GM18870 (cell line): Measurements from ENCODE around the gene RABGEF1.
"Not testable (repeated sequence)": the region's sequence is repeated elsewhere in the genome, so short reads cannot be mapped to it uniquely, and the experiment has no call there.

ENCODE experiments used
- ATAC-seq: cut with Tn5 transposase; IDR thresholded peaks from one replicate; pipeline ENCODE4 v1.9.1; 2021; ENCODE audit warnings: moderate library complexity; ENCODE audit not compliant: unreplicated experiment

RABGEF1 gene

DNA sequence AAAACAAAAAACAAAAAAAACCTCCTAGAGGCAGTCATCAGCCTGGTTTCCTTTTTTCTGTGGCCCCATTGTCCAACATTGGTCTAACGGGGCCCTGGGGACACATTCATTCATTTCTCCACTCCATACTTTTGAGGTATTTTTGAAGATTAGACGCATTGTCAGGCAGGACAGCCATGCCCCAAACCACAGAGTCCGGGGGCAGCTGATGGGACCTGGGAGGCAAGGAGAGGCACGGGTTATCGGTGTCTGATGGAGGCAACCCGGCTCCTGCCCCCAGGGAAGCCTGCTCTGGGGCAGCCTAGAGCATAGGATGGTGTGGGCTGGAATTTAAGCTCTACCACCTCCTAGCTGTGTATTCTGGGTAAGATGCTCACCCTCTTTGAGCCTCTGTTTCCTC, 6.5 kb upstream of the RABGEF1 start:
- no peak for ATAC-seq

DNA sequence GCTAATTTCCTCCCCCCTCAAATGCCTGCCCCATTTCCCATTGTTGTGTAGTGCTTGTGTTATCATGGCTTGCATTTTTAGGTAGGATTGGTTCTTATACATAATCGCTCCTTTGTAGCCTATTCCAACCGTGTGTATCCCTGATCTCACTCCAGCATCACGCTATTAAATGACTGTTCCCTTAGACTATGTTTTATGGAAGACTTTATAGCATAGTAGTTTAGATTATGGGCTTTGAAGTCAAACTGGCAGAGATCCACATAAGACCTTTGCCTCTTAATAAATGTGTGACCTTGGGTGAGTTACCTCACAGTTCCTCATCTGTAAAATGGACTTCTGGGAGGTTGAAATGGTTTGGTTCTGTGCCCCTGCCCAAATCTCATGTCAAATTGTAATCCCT, 5.4 kb upstream of the RABGEF1 start:
- no peak for ATAC-seq

DNA sequence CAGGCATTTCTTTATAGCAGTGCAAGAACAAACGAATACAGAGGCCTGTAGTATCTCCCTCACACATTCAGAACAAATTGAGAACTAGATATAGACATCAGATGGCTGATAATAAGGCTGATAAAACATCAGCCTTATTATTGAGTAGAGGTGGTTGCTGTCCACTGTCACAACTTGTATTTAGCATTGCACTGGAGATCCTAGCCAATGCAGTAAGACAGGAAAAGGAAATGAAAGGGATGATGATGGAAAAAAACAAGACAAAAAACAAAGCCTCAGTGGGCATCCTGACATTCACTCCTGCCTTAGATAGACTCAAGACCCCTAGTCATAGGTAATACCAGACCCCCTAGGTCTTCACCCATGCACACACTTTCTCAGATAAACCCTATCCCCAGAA, 4.7 kb upstream of the RABGEF1 start:
- no peak for ATAC-seq

DNA sequence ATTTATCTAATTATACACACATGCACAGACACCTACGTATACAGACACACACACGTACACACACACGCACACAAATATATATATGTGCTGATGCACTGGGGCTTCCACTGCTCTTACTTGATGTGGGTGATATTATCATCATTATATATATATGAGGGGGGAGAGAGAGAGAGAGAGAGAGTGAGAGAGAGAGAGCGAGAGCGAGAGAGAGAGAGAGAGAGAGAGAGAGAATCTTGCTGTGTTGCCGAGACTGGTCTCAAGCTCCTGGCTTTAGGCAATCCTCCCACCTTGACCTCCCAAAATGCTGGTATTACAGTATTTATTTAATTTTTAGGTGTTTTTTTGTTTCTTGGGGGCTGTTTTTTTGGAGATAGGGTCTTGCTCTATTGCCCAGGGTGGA, 3.6 kb upstream of the RABGEF1 start:
- ATAC-seq, result no peak

DNA sequence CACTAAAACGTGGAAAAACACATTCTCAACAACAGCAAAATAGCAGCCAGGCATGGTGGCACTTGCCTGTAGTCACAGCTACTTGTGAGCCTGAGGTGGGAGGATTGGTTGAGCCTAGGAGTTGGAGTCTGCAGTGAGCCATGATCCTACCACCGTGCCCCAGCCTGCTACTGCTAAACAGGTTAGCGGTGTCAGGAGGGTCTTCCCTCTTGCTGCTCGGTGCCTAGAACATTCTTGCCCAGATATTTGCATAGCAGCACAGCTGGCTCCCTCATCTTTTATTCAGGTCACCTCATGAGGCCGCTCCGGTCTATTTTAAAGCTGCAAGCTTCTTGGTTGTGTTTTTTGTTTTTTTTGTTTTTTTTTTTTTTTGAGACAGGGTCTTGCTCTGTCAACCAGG, 2.9 kb upstream of the RABGEF1 start:
- ATAC-seq, result no peak

DNA sequence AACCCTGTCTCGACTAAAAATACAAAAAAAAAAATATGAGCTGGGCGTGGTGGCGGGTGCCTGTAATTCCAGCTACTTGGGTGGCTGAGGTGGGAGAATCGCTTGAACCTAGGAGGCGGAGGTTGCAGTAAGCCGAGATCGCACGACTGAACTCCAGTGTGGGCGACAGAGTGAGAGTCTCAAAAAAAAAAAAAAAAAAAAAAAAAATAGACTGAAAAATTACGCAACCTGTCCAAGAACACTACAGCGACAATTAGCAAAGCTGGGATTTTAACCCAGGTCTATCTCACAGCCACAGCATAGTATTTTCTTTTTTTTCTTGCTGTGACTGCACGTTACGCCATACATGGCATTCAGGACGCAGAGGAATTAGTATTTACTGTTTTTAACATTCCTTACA, 1.1 kb upstream of the RABGEF1 start:
- no peak for ATAC-seq

DNA sequence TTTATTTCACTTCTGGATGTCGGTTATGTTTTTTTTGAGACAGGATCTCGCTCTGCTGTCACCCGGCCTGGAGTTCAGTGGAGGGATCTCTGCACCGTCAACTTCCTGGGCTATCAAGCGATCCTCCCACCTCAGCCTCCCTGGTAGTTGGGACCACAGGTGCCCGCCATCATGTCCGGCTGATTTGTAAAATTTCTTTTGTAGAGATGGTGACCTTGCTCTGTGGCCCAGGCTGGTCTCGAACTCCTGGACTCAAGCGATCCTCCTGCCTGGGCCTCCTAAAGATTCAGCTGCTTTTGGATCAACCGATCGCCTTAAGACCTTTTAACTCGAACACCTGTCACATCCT, 606 bp upstream of the RABGEF1 start:
- peak; percentile 6 for ATAC-seq

DNA sequence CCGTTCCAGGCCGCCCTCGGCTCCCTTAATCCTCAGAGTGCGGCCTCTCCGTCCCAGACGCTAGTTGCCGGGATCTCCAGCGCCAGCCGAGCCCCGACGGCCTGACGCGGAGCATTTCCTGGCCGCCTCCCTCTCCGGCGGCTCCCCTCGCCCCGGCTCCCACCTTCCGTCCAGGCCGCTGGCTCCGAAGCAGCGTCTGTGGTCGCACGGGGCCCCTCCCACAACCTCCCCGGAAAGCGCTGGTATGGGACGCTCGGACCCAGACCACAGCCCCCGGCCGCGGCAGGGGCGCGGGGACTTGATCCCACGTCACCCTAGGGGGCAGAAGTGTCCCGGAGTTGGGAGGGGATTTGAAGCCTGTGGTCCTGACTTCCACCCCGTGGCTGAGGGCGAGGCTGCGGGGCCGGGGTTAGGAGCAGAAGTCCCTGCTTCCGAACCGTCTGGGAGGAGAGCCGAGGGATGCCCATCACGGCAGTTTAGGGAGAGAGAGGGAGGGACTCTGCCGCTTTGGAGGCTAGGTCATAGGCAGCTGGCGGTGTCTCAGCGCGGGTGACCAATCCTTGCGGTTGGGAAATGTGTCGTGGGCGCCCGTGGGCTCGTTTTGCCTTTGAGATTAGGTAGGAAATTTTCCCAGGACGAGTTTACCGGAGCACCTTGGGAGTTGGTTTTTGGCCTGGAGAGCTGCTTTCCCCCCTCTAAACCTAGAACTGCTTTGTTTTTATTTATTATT, 612 bp downstream of the RABGEF1 start:
- ATAC-seq, result peak; percentile 22

DNA sequence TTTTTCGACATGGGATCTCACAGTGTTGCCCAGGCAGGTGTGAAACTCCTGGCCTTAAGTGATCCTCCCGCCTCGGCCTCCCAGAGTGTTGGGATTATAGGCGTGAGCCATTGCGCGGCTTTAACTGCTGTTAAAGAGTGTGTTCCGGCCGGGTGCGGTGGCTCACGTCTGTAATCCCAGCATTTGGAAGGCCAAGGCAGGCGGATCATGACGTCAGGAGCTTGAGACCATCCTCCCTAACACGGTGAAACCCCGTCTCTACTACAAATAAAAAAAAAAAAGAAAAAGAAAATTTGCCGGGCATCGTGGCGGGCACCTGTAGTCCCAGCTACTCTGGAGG, 1.1 kb downstream of the RABGEF1 start:
- ATAC-seq, result no peak

DNA sequence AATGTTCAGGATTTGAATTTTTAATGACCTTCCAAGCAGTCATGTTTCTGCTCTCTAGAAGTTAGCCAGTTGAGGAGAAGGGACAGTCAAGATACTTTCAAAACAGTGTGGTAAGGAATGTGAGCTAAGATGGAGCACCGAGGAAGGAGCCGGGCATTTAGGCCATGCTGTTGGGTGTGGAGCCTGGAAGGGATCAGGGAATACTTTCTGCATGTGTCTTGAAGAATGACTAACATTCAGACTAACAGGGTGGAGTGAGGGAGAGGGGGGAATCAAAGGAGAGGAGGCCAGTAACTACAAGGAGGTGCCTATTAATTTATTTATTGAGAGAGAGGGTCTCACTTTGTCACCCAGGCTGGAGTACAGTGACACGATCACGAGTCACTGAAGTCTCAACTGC, 1.8 kb downstream of the RABGEF1 start:
- not testable (repeated sequence) for ATAC-seq

DNA sequence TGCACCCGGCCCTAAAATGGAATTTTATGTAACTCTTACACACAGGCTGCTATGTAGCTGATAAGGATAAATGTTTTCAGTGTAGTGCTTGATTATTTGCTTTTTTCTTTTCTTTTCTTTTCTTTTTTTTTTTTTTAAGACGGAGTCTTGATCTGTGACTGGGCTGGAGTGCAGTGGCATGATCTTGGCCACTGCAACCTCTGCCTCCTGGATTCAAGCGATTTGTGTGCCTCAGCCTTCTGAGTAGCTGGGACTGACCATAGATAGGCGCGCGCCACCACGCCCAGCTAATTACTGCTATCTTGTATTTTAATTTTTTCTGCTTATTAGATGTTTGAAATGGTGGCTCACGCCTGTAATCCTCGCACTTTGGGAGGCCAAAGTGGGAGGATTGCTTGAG, 3.4 kb downstream of the RABGEF1 start:
- ATAC-seq, result no peak

DNA sequence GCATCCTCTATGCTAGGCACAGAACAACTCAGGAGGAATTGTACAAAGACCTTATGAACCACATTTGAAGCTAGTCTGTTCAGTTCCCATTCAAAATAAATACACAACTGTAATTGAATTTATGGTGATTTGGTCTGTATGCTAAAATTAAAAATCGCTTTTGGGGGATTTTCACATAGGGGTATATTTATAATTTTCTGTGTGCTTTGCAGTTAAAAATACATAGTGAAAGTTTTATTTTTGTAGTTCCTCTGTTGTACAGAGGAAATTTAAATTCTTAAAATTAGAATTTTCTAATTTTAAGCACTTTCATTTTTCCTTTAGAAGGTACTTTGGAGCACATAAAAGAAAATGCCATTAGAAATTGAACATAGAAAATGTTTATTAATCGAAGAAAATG, 6.9 kb downstream of the RABGEF1 start:
- ATAC-seq, result no peak

DNA sequence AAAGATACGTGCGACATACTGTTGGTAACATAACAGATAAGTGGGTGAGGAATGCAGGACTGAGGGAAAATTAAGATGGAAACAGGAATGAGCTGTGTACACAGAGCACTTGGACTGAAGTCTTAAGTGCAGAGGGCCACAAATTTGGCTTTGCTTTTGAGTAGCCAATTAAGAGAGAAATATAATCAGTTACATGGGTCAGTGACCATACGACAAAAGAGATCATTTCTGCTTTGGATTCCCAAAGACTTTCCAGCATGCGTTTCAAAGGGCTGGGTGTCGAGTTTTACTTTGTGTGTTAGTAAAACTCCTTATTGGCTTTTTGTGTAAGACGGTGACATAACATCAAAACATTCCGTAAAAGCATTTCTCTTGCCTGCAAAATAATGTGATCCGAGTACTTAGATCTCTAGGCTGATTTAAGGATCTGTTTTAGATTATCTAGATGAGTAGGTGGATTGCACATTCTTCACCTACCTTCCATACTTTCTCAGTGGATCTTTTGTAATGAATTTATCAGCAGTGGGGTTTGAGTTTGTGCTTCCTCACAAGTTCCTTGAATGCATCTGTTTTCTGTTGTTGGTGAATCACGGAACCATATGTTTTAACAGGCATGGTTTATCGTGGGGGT, 7.5 kb downstream of the RABGEF1 start:
- no peak for ATAC-seq

DNA sequence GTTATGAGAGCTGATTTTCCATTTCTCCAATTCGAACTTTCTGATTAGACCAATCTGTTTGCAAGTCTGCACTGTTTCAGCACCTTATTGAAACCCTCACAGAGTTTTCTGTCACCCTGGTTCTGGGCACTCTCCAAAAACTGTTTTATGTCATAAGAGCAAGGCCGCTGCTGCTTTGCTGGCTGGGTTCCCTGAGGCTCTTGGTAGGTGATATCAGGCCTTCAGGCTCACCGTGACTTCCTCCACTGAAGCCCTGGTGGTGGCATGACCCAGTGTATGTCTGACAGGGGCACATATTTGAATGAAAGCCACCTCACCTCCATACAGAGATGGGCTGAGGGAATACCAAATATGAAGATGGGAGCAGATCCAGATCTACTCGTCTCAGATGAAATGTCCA, 8.3 kb downstream of the RABGEF1 start:
- ATAC-seq, result no peak

DNA sequence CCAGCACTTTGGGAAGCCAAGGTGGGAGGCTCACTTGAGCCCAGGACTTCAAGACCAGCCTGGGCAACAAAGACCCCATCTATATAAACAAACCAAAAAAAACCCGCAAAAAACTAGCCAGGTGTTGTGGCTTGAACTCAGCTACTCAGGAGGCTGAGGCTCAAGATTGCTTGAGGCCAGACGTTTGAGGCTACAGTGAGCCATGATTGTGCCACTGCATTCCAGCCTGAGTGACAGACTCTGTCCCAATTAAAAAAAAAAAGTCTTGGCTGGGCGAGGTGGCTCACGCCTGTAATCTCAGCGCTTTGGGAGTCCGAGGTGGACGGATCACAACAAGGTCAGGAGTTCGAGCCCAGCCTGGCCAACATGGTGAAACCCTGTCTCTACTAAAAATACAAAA, 11.4 kb downstream of the RABGEF1 start:
- no peak for ATAC-seq

DNA sequence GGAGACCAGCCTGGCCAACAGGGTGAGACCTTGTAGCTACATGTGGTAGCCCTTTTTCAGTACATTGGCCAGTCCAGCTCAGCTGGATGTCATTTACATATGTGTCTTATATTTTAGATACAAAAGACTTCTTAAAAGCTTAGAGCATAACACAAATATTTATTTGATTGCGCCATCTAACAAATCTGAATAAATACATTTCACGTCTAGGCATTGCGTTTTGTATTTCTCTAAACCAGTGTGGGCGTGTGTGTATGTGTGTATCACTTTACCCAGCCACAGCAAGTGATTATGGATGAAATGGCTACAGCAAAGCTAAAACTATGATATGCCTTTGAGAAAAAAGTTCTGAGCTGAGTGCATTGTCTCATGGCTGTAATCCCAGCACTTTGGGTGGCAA, 14.0 kb downstream of the RABGEF1 start:
- no peak for ATAC-seq

DNA sequence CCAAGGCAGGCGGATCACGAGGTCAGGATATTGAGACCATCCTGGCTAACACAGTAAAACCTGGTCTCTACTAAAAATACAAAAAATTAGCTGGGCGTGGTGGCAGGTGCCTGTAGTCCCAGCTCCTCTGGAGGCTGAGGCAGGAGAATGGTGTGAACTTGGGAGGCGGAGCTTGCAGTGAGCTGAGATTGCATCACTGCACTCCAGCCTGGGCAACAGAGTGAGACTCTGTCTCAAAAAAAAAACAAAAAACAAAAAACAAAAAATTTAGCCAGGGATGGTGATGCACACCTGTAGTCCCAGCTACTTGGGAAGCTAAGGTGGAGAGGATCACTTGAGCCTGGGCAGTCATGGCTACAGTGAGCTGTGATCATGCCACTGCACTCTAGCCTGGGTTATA, 14.5 kb downstream of the RABGEF1 start:
- not testable (repeated sequence) for ATAC-seq

DNA sequence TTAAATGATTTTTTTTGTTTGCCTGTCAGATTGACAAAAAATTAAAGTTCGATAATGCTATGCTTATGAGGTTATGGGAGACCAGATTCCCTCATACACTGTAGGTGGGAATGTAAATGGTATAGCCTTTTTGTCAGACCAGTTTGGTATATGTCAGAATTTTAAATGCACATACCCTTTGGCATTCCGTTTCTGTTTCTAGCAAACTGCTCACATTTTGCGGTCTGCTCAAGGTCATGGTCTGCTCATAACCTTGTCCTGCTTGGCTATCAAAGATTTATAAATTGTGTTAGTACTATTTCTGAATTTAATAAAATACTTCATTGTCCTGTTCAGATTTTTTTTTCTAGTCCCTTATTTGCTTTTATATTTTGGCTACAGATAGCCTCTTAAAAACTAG, 15.7 kb downstream of the RABGEF1 start:
- not testable (repeated sequence) for ATAC-seq

DNA sequence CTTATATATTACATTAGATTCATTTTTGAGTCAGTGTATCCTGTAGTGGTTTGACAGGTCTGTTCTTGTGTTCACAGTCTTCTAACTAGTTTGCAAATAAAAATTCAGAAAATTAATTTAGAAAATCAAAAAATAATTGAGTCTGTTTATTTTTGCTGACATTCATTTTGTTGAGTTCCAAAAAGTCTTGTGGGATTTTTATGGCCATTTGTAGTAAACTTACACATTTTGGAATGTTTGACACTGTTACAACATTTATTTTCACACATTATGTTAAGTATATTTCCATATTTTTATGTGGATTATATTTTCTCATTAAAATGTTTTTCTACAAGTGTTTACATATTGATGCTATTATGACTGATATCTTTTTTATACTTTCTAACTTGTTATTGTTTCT, 16.4 kb downstream of the RABGEF1 start:
- ATAC-seq, result no peak

DNA sequence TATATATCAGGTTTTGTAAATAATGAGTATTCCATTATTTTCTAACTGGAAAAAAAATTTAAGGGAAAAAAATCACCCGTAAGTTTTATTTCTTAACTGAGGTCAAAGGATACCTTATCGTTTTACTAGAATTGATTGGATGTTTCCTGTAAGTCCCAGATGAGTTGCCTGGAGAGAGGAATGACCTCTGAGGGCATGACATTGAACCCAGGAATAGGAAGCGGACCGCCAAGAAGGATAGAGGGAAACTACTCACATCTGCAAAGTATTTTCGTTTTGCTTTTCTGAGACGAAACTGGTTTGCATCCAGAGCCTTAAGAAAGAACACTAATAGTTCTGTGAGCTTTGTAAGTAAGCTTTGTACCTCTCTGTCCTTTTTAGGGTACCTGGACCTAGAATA, 17.4 kb downstream of the RABGEF1 start:
- no peak for ATAC-seq

DNA sequence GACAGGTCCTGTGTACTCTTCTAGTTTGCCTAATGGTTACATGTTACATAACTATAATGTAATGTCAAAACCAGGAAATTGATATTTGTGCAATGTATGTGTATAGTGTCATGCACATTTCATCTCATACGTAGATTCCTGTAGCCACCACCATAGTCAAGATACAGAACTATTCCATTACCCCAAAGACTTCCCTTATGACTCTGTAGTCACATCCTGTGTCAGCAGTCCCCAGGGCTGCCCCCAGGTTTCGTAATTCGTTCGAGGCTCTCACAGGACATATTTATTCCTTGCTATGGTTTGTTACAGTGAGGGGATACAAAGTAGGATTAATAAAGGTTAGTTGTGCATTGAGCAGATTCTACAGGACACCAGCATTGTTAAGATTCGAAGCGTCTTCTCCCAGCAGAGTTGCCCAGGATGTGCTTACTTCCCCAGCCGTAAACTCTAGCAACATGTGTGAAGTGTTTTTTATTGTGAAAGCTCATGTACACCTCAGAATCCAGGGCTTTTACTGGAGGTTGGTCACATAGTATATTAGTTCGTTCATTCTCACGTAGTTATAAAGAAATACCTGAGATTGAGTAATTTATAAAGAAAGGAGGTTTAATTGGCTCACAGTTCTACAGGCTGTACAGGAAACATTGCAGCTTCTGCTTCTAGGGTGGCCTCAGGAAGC, 18.6 kb downstream of the RABGEF1 start:
- ATAC-seq, result peak; percentile 94

DNA sequence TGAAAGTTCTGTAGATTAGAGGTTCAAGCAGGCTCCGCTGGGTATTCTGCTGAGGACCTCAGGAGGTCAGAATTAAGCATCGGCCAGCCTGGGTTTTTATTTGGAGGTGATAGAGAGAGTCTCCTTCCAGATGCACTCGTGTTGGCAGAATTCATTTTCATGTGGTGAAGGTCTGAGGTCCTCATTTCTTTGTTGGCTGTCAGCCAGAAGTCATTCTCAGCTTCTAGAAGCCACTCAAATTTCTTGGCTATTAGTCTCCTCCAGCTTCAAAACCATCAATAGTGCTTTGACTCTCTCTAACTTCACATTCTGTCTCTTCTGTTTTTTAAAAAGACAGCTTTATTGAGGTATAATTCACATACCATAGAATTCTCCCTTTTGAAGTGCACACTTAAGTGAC, 22.6 kb downstream of the RABGEF1 start:
- not testable (repeated sequence) for ATAC-seq
